Measurements from ENCODE around the gene HSD11B1L.
A peak's percentile ranks its signal among the peaks of the same experiment; 100 is the strongest.

HSD11B1L gene

GRCh38 chr19:5680437-5681368 is at the start of gene HSD11B1L, which contains the start of gene MICOS13:
HSD11B1L (plus strand) TSS chr19:5681027; CDS start chr19:5684833, 3,806 bp downstream.
MICOS13 (minus strand) TSS chr19:5680516; CDS start chr19:5680486, 30 bp downstream.
- peak; percentile 97 for DNase-seq

GRCh38 chr19:5631567-5632240 is 49.1 kb upstream of the HSD11B1L start:
- DNase-seq = no peak

- DNase-seq = no peak
Observed at GRCh38 chr19:5632241-5632612, 48.6 kb upstream of the HSD11B1L start.

GRCh38 chr19:5632657-5633056 is 48.2 kb upstream of the HSD11B1L start:
- DNase-seq = no peak

- no peak for DNase-seq
Observed at GRCh38 chr19:5635427-5635826, 45.4 kb upstream of the HSD11B1L start.

GRCh38 chr19:5637971-5638370 is 42.9 kb upstream of the HSD11B1L start:
- no peak for DNase-seq

- DNase-seq = no peak
Observed at GRCh38 chr19:5641171-5641570, 39.7 kb upstream of the HSD11B1L start.

- no peak for DNase-seq
Observed at GRCh38 chr19:5642204-5642603, 38.6 kb upstream of the HSD11B1L start.

GRCh38 chr19:5643060-5643459 is 37.8 kb upstream of the HSD11B1L start:
- no peak for DNase-seq

- no peak for DNase-seq
Observed at GRCh38 chr19:5644037-5644436, 36.8 kb upstream of the HSD11B1L start.

- no peak for DNase-seq
Observed at GRCh38 chr19:5645409-5645808, 35.4 kb upstream of the HSD11B1L start.

- DNase-seq = no peak
Observed at GRCh38 chr19:5646703-5647102, 34.1 kb upstream of the HSD11B1L start.

- no peak for DNase-seq
Observed at GRCh38 chr19:5648464-5648863, 32.4 kb upstream of the HSD11B1L start.

- DNase-seq = no peak
Observed at GRCh38 chr19:5651361-5651760, 29.5 kb upstream of the HSD11B1L start.

GRCh38 chr19:5652261-5652660 is 28.6 kb upstream of the HSD11B1L start:
- DNase-seq = no peak

GRCh38 chr19:5654931-5655330 is 25.9 kb upstream of the HSD11B1L start:
- DNase-seq = no peak

GRCh38 chr19:5655412-5655811 is 25.4 kb upstream of the HSD11B1L start:
- DNase-seq = no peak

- DNase-seq = no peak
Observed at GRCh38 chr19:5661483-5661882, 19.3 kb upstream of the HSD11B1L start.

- DNase-seq = no peak
Observed at GRCh38 chr19:5663904-5664303, 16.9 kb upstream of the HSD11B1L start.

GRCh38 chr19:5664515-5664914 is 16.3 kb upstream of the HSD11B1L start:
- no peak for DNase-seq

- DNase-seq = no peak
Observed at GRCh38 chr19:5665781-5666513, 14.9 kb upstream of the HSD11B1L start.

GRCh38 chr19:5666921-5667610 is 13.8 kb upstream of the HSD11B1L start:
- DNase-seq = no peak
